HG03354 (cell line): ENCODE measurements around the gene TMEM63B.

Source experiments
- ATAC-seq: cut with Tn5 transposase; IDR thresholded peaks from one replicate; pipeline ENCODE4 v1.9.1; 2021; ENCODE audit warnings: mild to moderate bottlenecking; ENCODE audit not compliant: unreplicated experiment, poor library complexity, severe bottlenecking

Gene TMEM63B

GRCh38 chr6:44113414-44113813 lies 13.9 kb upstream of the TMEM63B start:
- no peak for ATAC-seq

GRCh38 chr6:44115866-44116265 lies 11.5 kb upstream of the TMEM63B start:
- no peak for ATAC-seq

GRCh38 chr6:44116641-44117382 lies 10.5 kb upstream of the TMEM63B start:
- no peak for ATAC-seq

GRCh38 chr6:44117397-44118128 lies 9.8 kb upstream of the TMEM63B start:
- ATAC-seq = no peak

GRCh38 chr6:44119704-44120262 lies 7.6 kb upstream of the TMEM63B start:
- ATAC-seq = no peak

GRCh38 chr6:44120692-44121443 lies 6.5 kb upstream of the TMEM63B start:
- ATAC-seq = no peak

- ATAC-seq = no peak
These were observed 4.6 kb upstream of the TMEM63B start for GRCh38 chr6:44122801-44123200.

GRCh38 chr6:44123544-44123943 lies 3.8 kb upstream of the TMEM63B start:
- ATAC-seq = no peak

GRCh38 chr6:44126320-44127149 lies 819 bp upstream of the TMEM63B start:
- peak; percentile 33 for ATAC-seq

- peak; percentile 35 for ATAC-seq
These were observed 915 bp downstream of the TMEM63B start for GRCh38 chr6:44128020-44128917.

- no peak for ATAC-seq
These were observed 2.5 kb downstream of the TMEM63B start for GRCh38 chr6:44129841-44130322.

GRCh38 chr6:44131892-44132291 lies 4.5 kb downstream of the TMEM63B start:
- no peak for ATAC-seq

- ATAC-seq = no peak
These were observed 5.1 kb downstream of the TMEM63B start for GRCh38 chr6:44132476-44132875.

- no peak for ATAC-seq
These were observed 5.9 kb downstream of the TMEM63B start for GRCh38 chr6:44133003-44133931.

- no peak for ATAC-seq
These were observed 6.8 kb downstream of the TMEM63B start for GRCh38 chr6:44133981-44134711.

- ATAC-seq = no peak
These were observed 7.9 kb downstream of the TMEM63B start for GRCh38 chr6:44135173-44135758.
